K562 (cell line): ENCODE measurements around the gene SYCP2. TPM values are rescaled to one million over a fixed set of nuclear protein-coding genes. Genes with fewer than 3 reads are reported as not detected.
A peak's percentile ranks its signal among the peaks of the same experiment; 100 is the strongest.

ENCODE experiments used
- ATAC-seq: fragments of 200-7000 bp; cut with Tn5 transposase; 3 replicates; pipeline ENCODE4 v1.9.1; 2020; ENCODE audit warnings: moderate library complexity
- BruUV-seq: library from RNA; stranded (reverse); fragments of 400-500 nt; replicated peaks from 2 replicates; lab custom pipeline; 2021; lab: Mats Ljungman, UMichigan
- CTCF ChIA-PET: fragments of 300-600 bp; formaldehyde crosslinking; extraction: SDS; loops from one replicate; lab custom pipeline; 2021; ENCODE audit warnings: low intra/inter-chr PET ratio; lab: Yijun Ruan, JAX
- POLR2A ChIA-PET: fragments of 300-600, 350-650 bp; sonication (Branson Sonifier 250); formaldehyde crosslinking; extraction: SDS; loops from one replicate; lab custom pipeline; 2021; ENCODE audit warnings: antibody characterized with exemption, inconsistent platforms; lab: Yijun Ruan, JAX
- DNase-seq, 4 experiments: peaks; one replicate each; pipeline versions ENCODE4 v3.0.0 to v3.0.0-alpha.2; 2011 to 2018; ENCODE audit warnings: low spot score in 3 of 4, mixed read lengths in 3 of 4; ENCODE audit errors: extremely low read depth in 1 of 4
- FAIRE-seq: peaks from 2 replicates; lab custom pipeline; 2011; peaks lifted over from hg19 to GRCh38; lab: Jason Lieb, UNC
- H2AFZ ChIP-seq: 2 replicates; pipeline ENCODE4 v1.6.0; 2011; ENCODE audit warnings: low read depth, low read length, control low read depth, inconsistent platforms
- H3K27ac ChIP-seq: fragments of 200-600 bp; 3 replicates; pipeline ENCODE4 v1.8.0; 2011; ENCODE audit warnings: low read depth, mild to moderate bottlenecking, control low read depth, inconsistent platforms, low read length, moderate library complexity, mixed read lengths; ENCODE audit errors: extremely low read depth
- H3K27me3 ChIP-seq, 2 experiments: fragments of 300-600 bp in 1 of 2; 2 replicates in 1 of 2; 3 replicates in 1 of 2; pipeline versions ENCODE4 v1.6.0 to v1.8.0; 2011; ENCODE audit warnings: inconsistent platforms in 2 of 2, low read length in 2 of 2, mild to moderate bottlenecking in 1 of 2, mixed read lengths in 1 of 2, moderate library complexity in 1 of 2; ENCODE audit not compliant: control insufficient read depth in 2 of 2, insufficient read depth in 2 of 2
- H3K36me3 ChIP-seq: fragments of 300-600 bp; 3 replicates; pipeline ENCODE4 v1.8.0; 2011; ENCODE audit warnings: mild to moderate bottlenecking, low read length, inconsistent platforms; ENCODE audit not compliant: control insufficient read depth, insufficient read depth
- H3K4me1 ChIP-seq, 2 experiments: fragments of 200-600 bp in 1 of 2; replicated peaks in 1 of 2; 2 replicates in 1 of 2; 3 replicates in 1 of 2; pipeline versions ENCODE4 v1.5.1 to v1.8.0; 2011; ENCODE audit warnings: inconsistent platforms in 2 of 2, low read length in 2 of 2, mild to moderate bottlenecking in 1 of 2, mixed read lengths in 1 of 2, moderate library complexity in 1 of 2; ENCODE audit not compliant: control insufficient read depth in 2 of 2, insufficient read depth in 2 of 2
- H3K4me2 ChIP-seq: 2 replicates; pipeline ENCODE4 v1.6.1; 2011; ENCODE audit warnings: low read length, control low read depth, inconsistent platforms, mixed read lengths; ENCODE audit not compliant: insufficient read depth
- H3K4me3 ChIP-seq: fragments of 200-600 bp; sonication (generic), shearing (Covaris generic); 2 replicates; pipeline ENCODE4 v1.5.1; 2016; ENCODE audit warnings: control low read depth, inconsistent platforms
- H3K79me2 ChIP-seq: fragments of 200-600 bp; 3 replicates; pipeline ENCODE4 v1.8.0; 2011; ENCODE audit warnings: low read length, inconsistent platforms; ENCODE audit not compliant: control insufficient read depth, insufficient read depth
- H3K9ac ChIP-seq, 2 experiments: 2 replicates each; pipeline versions ENCODE4 v1.6.0 to v1.6.1; 2011; ENCODE audit warnings: low read depth in 2 of 2, low read length in 2 of 2, control low read depth in 1 of 2, inconsistent platforms in 1 of 2, mild to moderate bottlenecking in 1 of 2, mixed read lengths in 1 of 2; ENCODE audit not compliant: insufficient read depth in 1 of 2
- H3K9me1 ChIP-seq: one replicate; pipeline ENCODE4 v1.6.0; 2011; ENCODE audit warnings: inconsistent platforms, mild to moderate bottlenecking, low read length, moderate library complexity; ENCODE audit not compliant: control insufficient read depth, insufficient read depth
- H3K9me3 ChIP-seq: replicated peaks from 2 replicates; pipeline ENCODE4 v1.5.1; 2011; ENCODE audit warnings: low read depth, low read length, inconsistent platforms; ENCODE audit not compliant: control insufficient read depth, insufficient read depth
- H4K20me1 ChIP-seq: replicated peaks from 2 replicates; pipeline ENCODE4 v1.6.1; 2011; ENCODE audit warnings: low read length, inconsistent platforms, mixed read lengths; ENCODE audit not compliant: control insufficient read depth, insufficient read depth
- CBFA2T3 ChIP-seq: fragments of 450-650 bp; IDR thresholded peaks from 2 replicates; pipeline ENCODE4 v1.6.1; 2017
- ELK3 ChIP-seq: fragments of 450-650 bp; formaldehyde crosslinking; IDR thresholded peaks from 2 replicates; pipeline ENCODE4 v1.4.0; 2020; ENCODE audit warnings: mild to moderate bottlenecking
- EWSR1 ChIP-seq: fragments of 450-650 bp; IDR thresholded peaks from 2 replicates; pipeline ENCODE4 v1.6.1; 2018; ENCODE audit warnings: borderline replicate concordance, mild to moderate bottlenecking, low read depth, moderate library complexity; ENCODE audit not compliant: partially characterized antibody
- GATAD2B ChIP-seq: fragments of 450-650 bp; IDR thresholded peaks from 2 replicates; pipeline ENCODE4 v1.6.1; 2017; ENCODE audit warnings: mild to moderate bottlenecking, borderline replicate concordance
- KDM1A ChIP-seq, 2 experiments: fragments of 450-650 bp; IDR thresholded peaks; 2 replicates each; pipeline ENCODE4 v1.6.1; 2016; ENCODE audit warnings: mild to moderate bottlenecking in 2 of 2
- RBM14 ChIP-seq: fragments of 200-400 bp; formaldehyde crosslinking; IDR thresholded peaks from 2 replicates; pipeline ENCODE4 v1.6.1; 2018; ENCODE audit warnings: low read depth, mild to moderate bottlenecking, low read length, moderate library complexity, borderline replicate concordance; ENCODE audit not compliant: insufficient read depth
- ZNF57 ChIP-seq: fragments of 450-650 bp; formaldehyde crosslinking; IDR thresholded peaks from 2 replicates; pipeline ENCODE4 v1.4.0; 2020; ENCODE audit warnings: mild to moderate bottlenecking, moderate library complexity
- WGBS: fragments of 100-300 bp; shearing (Covaris generic); methylation state at CpG from one replicate; pipeline ENCODE4 v1.1.6; 2016; ENCODE audit warnings: low coverage, mixed read lengths; ENCODE audit not compliant: insufficient coverage; ENCODE audit errors: missing lambda C conversion rate; 5-methylcytosine and 5-hydroxymethylcytosine counted together
- in situ Hi-C: fragments of 300-500 bp; cut with MboI; formaldehyde crosslinking; loops from 4 replicates; pipeline ENCODE4 v1.15.0; 2018; ENCODE audit warnings: inconsistent platforms, mixed read lengths
- intact Hi-C: fragments of 100-400 bp; cut with micrococcal nuclease; formaldehyde crosslinking; loops from 2 replicates; pipeline ENCODE4 v1.14.2; 2022
- polyA plus RNA-seq, 8 experiments: library from polyadenylated mRNA; depleted of rRNA in 4 of 8; stranded (reverse) in 5 of 8; unstranded in 3 of 8; fragments of >200 nt; fragmentation: Nextera tagmentation in 2 of 8; fragmentation: Illumina TruSeq in 1 of 8; extraction: Ambion mirVana in 2 of 8; extraction: Trizol in 1 of 8; gene quantifications; 2 replicates each; pipeline versions ENCODE4 v1.2.1 to v1.2.3, GENCODE V29; 2011 to 2014; ENCODE audit warnings: inconsistent platforms in 1 of 8, missing spikeins in 1 of 8
- total RNA-seq, 7 experiments: library from RNA; depleted of rRNA in 6 of 7; stranded (reverse); fragments of >200 nt in 6 of 7; fragmentation: Illumina TruSeq in 2 of 7; extraction: Trizol in 2 of 7; gene quantifications; 2 replicates each; pipeline versions ENCODE4 v1.2.1 to v1.2.3, GENCODE V29; 2011 to 2021; ENCODE audit warnings: low replicate concordance in 1 of 7

Gene SYCP2
- total and polyA plus RNA-seq, 9 of the 15 experiments (the other 6 are each of a cell fraction or from before 2014, with no cell fraction given), result 0.24 to 1.6 (median 0.67) TPM

GRCh38 chr20:59944726-59945125 is 11.3 kb upstream of the SYCP2 start (continued):
- TF ChIP-seq EWSR1, result no peak
- no peak for TF ChIP-seq ELK3 (CRISPR knock-in tag)
- TF ChIP-seq GATAD2B, result no peak

GRCh38 chr20:59942245-59942644 is 8.8 kb upstream of the SYCP2 start:
- POLR2A ChIA-PET, result no interaction called here
- CTCF ChIA-PET, result no interaction called here
- Histone ChIP-seq H3K79me2 (peaks cover 17% of the 10 kb centered on the region), H3K4me3 (no peak overlapping the region), H3K4me2 (no peak overlapping the region), H3K9me3 (no peaks in the 10 kb centered on the region), H2AFZ (no peak overlapping the region), H3K27ac (no peak overlapping the region), H4K20me1 (no peaks in the 10 kb centered on the region), H3K27me3 (no peaks in the 10 kb centered on the region), H3K36me3 (peaks cover 30% of the 10 kb centered on the region; the same call in 1 of the 3 replicates), H3K4me1 (peaks cover 6 to 14% of the 10 kb centered on the region in 2 experiments; a peak in 4 of 5 replicates), H3K9ac (no peak overlapping the region), H3K9me1 (no peaks in the 10 kb centered on the region)
- TF ChIP-seq ZNF57 (CRISPR knock-in tag), result no peak
- no peak for TF ChIP-seq RBM14
- TF ChIP-seq CBFA2T3, result 0 out of 2 replicates have a peak, but pooled peaks have one; percentile 9
- peak; percentile 61 to 71; a peak in 2 of 4 replicates for TF ChIP-seq KDM1A (IDR thresholded peaks at IDR 0.05)
- BruUV-seq, result no TSS peak
- ATAC-seq (no peak), FAIRE-seq (no peak), DNase-seq (peak in 2 of 4 experiments; percentile 15 to 19)
- in situ Hi-C loops (no loop called here), intact Hi-C loops (no loop called here)
- WGBS, result 40% methylated on average over 2 of the region's 2 CpGs
